ENCODE results near the gene CEP78. TPM values are rescaled to one million over a fixed set of nuclear protein-coding genes. Genes with fewer than 3 reads are reported as not detected.
"Not testable (repeated sequence)": the region's sequence is repeated elsewhere in the genome, so short reads cannot be mapped to it uniquely, and the experiment has no call there.

CEP78 gene
- total RNA-seq, 6 experiments from 2014 or later: 5.5 to 10.4 (median 8.7) TPM

- TF ChIP-seq CTCF (IDR thresholded peaks at IDR 0.05): no peak
- TF ChIP-seq POLR2A (IDR thresholded peaks at IDR 0.05): no peak
- intact Hi-C loops (cut with DNase I): no loop called here
- ATAC-seq (no peak), DNase-seq (no peak)
- Histone ChIP-seq H3K4me3 (no peak overlapping the region), H3K27ac (no peak overlapping the region), H3K36me3 (no peaks in the 10 kb centered on the region), H3K4me1 (no peaks in the 10 kb centered on the region), H3K9me3 (no peaks in the 10 kb centered on the region), H3K27me3 (no peaks in the 10 kb centered on the region)
- 67% methylated on average over 3 of the region's 3 CpGs for WGBS (ENCODE audit: insufficient coverage, low coverage, low lambda C conversion rate, missing lambda C conversion rate)
These were observed 5.1 kb upstream of the CEP78 start for GRCh38 chr9:78230761-78231160.

GRCh38 chr9:78232471-78232870, 3.4 kb upstream of the CEP78 start:
- intact Hi-C loops (cut with DNase I); DNase-seq; ATAC-seq; H3K27ac ChIP-seq; H3K4me3 ChIP-seq; H3K9me3 ChIP-seq; H3K36me3 ChIP-seq; H3K4me1 ChIP-seq; H3K27me3 ChIP-seq: not testable (repeated sequence)
- WGBS (ENCODE audit: insufficient coverage, low coverage, low lambda C conversion rate, missing lambda C conversion rate): 89% methylated on average over 5 of the region's 5 CpGs

GRCh38 chr9:78234810-78235209, 1.1 kb upstream of the CEP78 start:
- intact Hi-C loops (cut with DNase I): no loop called here
- Histone ChIP-seq H3K4me3 (peak overlapping the region in 2 of 3 donors; percentile 79 to 90), H3K27me3 (no peaks in the 10 kb centered on the region), H3K36me3 (no peaks in the 10 kb centered on the region), H3K4me1 (no peaks in the 10 kb centered on the region), H3K27ac (peak overlapping the region in 1 of 3 donors; percentile 84), H3K9me3 (no peaks in the 10 kb centered on the region)
- TF ChIP-seq CTCF (IDR thresholded peaks at IDR 0.05) (no peak), POLR2A (IDR thresholded peaks at IDR 0.05) (no peak)
- ATAC-seq: no peak
- 63% methylated on average over 7 of the region's 7 CpGs for WGBS (ENCODE audit: insufficient coverage, low coverage, low lambda C conversion rate, missing lambda C conversion rate)
- DNase-seq: no peak

DNA sequence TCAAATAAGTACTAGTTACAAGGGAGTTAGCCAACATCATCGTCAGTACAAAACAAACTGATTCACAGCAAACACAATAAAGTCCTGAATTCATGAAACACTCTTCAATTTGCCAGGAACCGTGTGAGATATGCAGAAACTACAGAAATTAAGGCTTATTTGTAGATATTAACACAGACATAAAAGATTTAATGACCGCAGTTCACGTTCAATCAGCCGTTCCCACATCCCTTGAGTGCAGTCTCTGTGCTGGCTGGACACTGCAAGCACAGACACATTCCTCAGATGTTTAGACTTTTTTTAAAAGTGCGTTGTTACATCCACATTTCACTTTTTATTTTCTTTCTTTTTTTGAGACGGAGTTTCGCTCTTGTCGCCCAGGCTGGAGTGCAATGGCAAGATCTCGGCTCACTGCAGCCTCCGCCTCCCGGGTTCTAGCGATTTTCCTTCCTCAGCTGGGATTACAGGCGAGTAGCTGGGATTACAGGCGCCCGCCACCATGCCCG, 566 bp upstream of the CEP78 start:
- Histone ChIP-seq H3K4me1 (no peaks in the 10 kb centered on the region), H3K27me3 (no peaks in the 10 kb centered on the region), H3K4me3 (peak overlapping the region; percentile 67 to 90 (median 79)), H3K9me3 (no peaks in the 10 kb centered on the region), H3K36me3 (peaks cover 0 to 3% (median 0%) of the 10 kb centered on the region in 4 donors), H3K27ac (peak overlapping the region; percentile 77 to 86 (median 84))
- 2% methylated on average over 17 of the region's 17 CpGs for WGBS (ENCODE audit: insufficient coverage, low coverage, low lambda C conversion rate, missing lambda C conversion rate)
- no peak for TF ChIP-seq POLR2A (IDR thresholded peaks at IDR 0.05)
- TF ChIP-seq CTCF (IDR thresholded peaks at IDR 0.05): no peak
- intact Hi-C loops (cut with DNase I): no loop called here
- ATAC-seq (peak; percentile 10 to 22 (median 16)), DNase-seq (no peak)

GRCh38 chr9:78236551-78236910, 656 bp downstream of the CEP78 start:
- WGBS (ENCODE audit: insufficient coverage, low coverage, low lambda C conversion rate, missing lambda C conversion rate): 12% methylated on average over 8 of the region's 12 CpGs

More at GRCh38 chr9:78236551-78236910, 656 bp downstream of the CEP78 start:
- TF ChIP-seq CTCF (IDR thresholded peaks at IDR 0.05) (no peak), POLR2A (IDR thresholded peaks at IDR 0.05) (no peak)
- Histone ChIP-seq H3K36me3 (peaks cover 0 to 5% (median 0%) of the 10 kb centered on the region in 4 donors), H3K9me3 (no peaks in the 10 kb centered on the region), H3K4me1 (peaks cover 0 to 2% (median 0%) of the 10 kb centered on the region in 4 donors), H3K4me3 (peak overlapping the region; percentile 67 to 90 (median 79)), H3K27me3 (no peaks in the 10 kb centered on the region), H3K27ac (peak overlapping the region in 2 of 3 donors; percentile 77 to 86)
- ATAC-seq (peak; percentile 4 to 8 (median 6)), DNase-seq (no peak)
- intact Hi-C loops (cut with DNase I): no loop called here

Data from right lobe of liver (tissue), 6 donors.